Keratinocyte (primary cell): ENCODE measurements around the gene GRM7. TPM values are rescaled to one million over a fixed set of nuclear protein-coding genes. Genes with fewer than 3 reads are reported as not detected.

Experiments used
- DNase-seq: peaks from one replicate; pipeline ENCODE4 v3.0.0-alpha.2; 2011; ENCODE audit warnings: low read depth, missing footprints, low spot score
- FAIRE-seq: peaks from 2 replicates; lab custom pipeline; 2011; peaks lifted over from hg19 to GRCh38; lab: Jason Lieb, UNC
- H2AFZ ChIP-seq: 2 replicates; pipeline ENCODE4 v1.6.0; 2012; ENCODE audit warnings: low read length, control low read depth, inconsistent platforms; ENCODE audit not compliant: control insufficient read depth
- H3K27ac ChIP-seq: 2 replicates; pipeline ENCODE4 v1.5.1; 2011; ENCODE audit warnings: low read length; ENCODE audit not compliant: control insufficient read depth, insufficient read depth
- H3K27me3 ChIP-seq: 3 replicates; pipeline ENCODE4 v1.6.0; 2011; ENCODE audit warnings: low read length; ENCODE audit not compliant: control insufficient read depth, insufficient read depth; ENCODE audit errors: extremely low read depth
- H3K36me3 ChIP-seq, 2 experiments: 2 replicates in 1 of 2; 3 replicates in 1 of 2; pipeline ENCODE4 v1.5.1; 2011; ENCODE audit warnings: low read length in 2 of 2, mild to moderate bottlenecking in 1 of 2; ENCODE audit not compliant: control insufficient read depth in 2 of 2, insufficient read depth in 2 of 2; ENCODE audit errors: extremely low read depth in 1 of 2
- H3K4me1 ChIP-seq: 3 replicates; pipeline ENCODE4 v1.5.1; 2011; ENCODE audit warnings: low read length; ENCODE audit not compliant: control insufficient read depth, insufficient read depth; ENCODE audit errors: extremely low read depth
- H3K4me2 ChIP-seq: 3 replicates; pipeline ENCODE4 v1.6.0; 2011; ENCODE audit warnings: low read depth, low read length; ENCODE audit not compliant: control insufficient read depth, insufficient read depth; ENCODE audit errors: extremely low read depth
- H3K4me3 ChIP-seq, 3 experiments: fragments of 200-600 bp in 1 of 3; sonication (generic) in 1 of 3; 2 replicates in 2 of 3; 3 replicates in 1 of 3; pipeline ENCODE4 v1.5.1; 2011 to 2016; ENCODE audit warnings: low read length in 3 of 3, mild to moderate bottlenecking in 3 of 3, control low read depth in 2 of 3, inconsistent platforms in 1 of 3, low read depth in 1 of 3, mixed read lengths in 1 of 3, mixed run types in 1 of 3, moderate library complexity in 1 of 3; ENCODE audit not compliant: control insufficient read depth in 2 of 3, insufficient read depth in 2 of 3; ENCODE audit errors: extremely low read depth in 1 of 3
- H3K79me2 ChIP-seq: 2 replicates; pipeline ENCODE4 v1.6.0; 2012; ENCODE audit warnings: low read length; ENCODE audit not compliant: control insufficient read depth, insufficient read depth
- H3K9ac ChIP-seq: 3 replicates; pipeline ENCODE4 v1.6.0; 2011; ENCODE audit warnings: low read length; ENCODE audit not compliant: control insufficient read depth, insufficient read depth; ENCODE audit errors: extremely low read depth
- H3K9me1 ChIP-seq: 3 replicates; pipeline ENCODE4 v1.6.0; 2011; ENCODE audit warnings: low read length; ENCODE audit not compliant: control insufficient read depth, insufficient read depth; ENCODE audit errors: extremely low read depth
- H3K9me3 ChIP-seq: 2 replicates; pipeline ENCODE4 v1.5.1; 2012; ENCODE audit warnings: low read depth, low read length; ENCODE audit not compliant: control insufficient read depth
- H4K20me1 ChIP-seq: 3 replicates; pipeline ENCODE4 v1.6.0; 2011; ENCODE audit warnings: low read length; ENCODE audit not compliant: control insufficient read depth, insufficient read depth; ENCODE audit errors: extremely low read depth
- CTCF ChIP-seq, 3 experiments: IDR thresholded peaks in 1 of 3; conservative IDR thresholded peaks in 1 of 3; optimal IDR thresholded peaks in 1 of 3; 2 replicates in 2 of 3; 3 replicates in 1 of 3; pipeline versions ENCODE3 to v1.5.1; 2011; ENCODE audit warnings: low read length in 3 of 3, mild to moderate bottlenecking in 3 of 3, moderate library complexity in 2 of 3, control low read depth in 1 of 3, inconsistent platforms in 1 of 3; ENCODE audit not compliant: insufficient read depth in 2 of 3; ENCODE audit errors: extremely low read depth in 1 of 3
- EZH2 ChIP-seq: IDR thresholded peaks from one replicate; pipeline ENCODE4 v1.6.1; 2012; ENCODE audit warnings: inconsistent platforms, mild to moderate bottlenecking, low read length, moderate library complexity
- dilution Hi-C: fragments of 300-500 bp; cut with MboI; formaldehyde crosslinking; loops from one replicate; pipeline ENCODE4 v1.7.0; 2020; ENCODE audit warnings: low sequenced_read_pairs; ENCODE audit not compliant: extremely low pct_ligation_motif_present
- polyA plus RNA-seq, 5 experiments: library from polyadenylated mRNA; depleted of rRNA in 3 of 5; stranded (reverse) in 3 of 5; stranded (forward) in 1 of 5; unstranded in 1 of 5; fragments of >200 nt; gene quantifications; 1 replicate in 1 of 5; 2 replicates in 3 of 5; 3 replicates in 1 of 5; pipeline versions ENCODE4 v1.2.1 to v1.2.3, GENCODE V29; 2011 to 2012; ENCODE audit warnings: missing spikeins in 2 of 5, low read depth in 1 of 5, low replicate concordance in 1 of 5

Gene GRM7
- polyA plus RNA-seq, 1 donor (not counting 4 experiments of a cell fraction or from before 2014, with no cell fraction given) = not detected

GRCh38 chr3:7696320-7696719 is 835.4 kb downstream of the GRM7 start:
- no peaks in the 10 kb centered on the region for H4K20me1 ChIP-seq

GRCh38 chr3:7697548-7697947 is 836.6 kb downstream of the GRM7 start:
- no peak for TF ChIP-seq CTCF (optimal IDR thresholded peaks at IDR 0.05 in 1 of 3, IDR thresholded peaks at IDR 0.05 in 1 of 3, conservative IDR thresholded peaks at IDR 0.05 in 1 of 3; ENCODE audit: extremely low read depth in 1 of 3, insufficient read depth in 2 of 3, low read length in 3 of 3)
- no peak for TF ChIP-seq EZH2
- Histone ChIP-seq H3K27ac (no peak overlapping the region), H3K4me3 (no peak overlapping the region), H3K4me1 (no peaks in the 10 kb centered on the region), H3K9ac (no peak overlapping the region), H3K27me3 (no peaks in the 10 kb centered on the region), H3K36me3 (no peaks in the 10 kb centered on the region), H3K4me2 (no peak overlapping the region), H3K9me1 (no peaks in the 10 kb centered on the region), H2AFZ (no peak overlapping the region), H3K9me3 (no peaks in the 10 kb centered on the region), H4K20me1 (no peaks in the 10 kb centered on the region), H3K79me2 (no peaks in the 10 kb centered on the region)
- DNase-seq = no peak
- FAIRE-seq = no peak
- dilution Hi-C loops = no loop called here

More at GRCh38 chr3:7696320-7696719, 835.4 kb downstream of the GRM7 start:
- Histone ChIP-seq H3K9ac (no peak overlapping the region), H3K9me1 (no peaks in the 10 kb centered on the region), H3K4me2 (no peak overlapping the region), H3K27ac (no peak overlapping the region), H3K36me3 (no peaks in the 10 kb centered on the region), H3K27me3 (no peaks in the 10 kb centered on the region), H3K79me2 (no peaks in the 10 kb centered on the region), H3K4me1 (no peaks in the 10 kb centered on the region), H2AFZ (no peak overlapping the region), H3K4me3 (no peak overlapping the region), H3K9me3 (no peaks in the 10 kb centered on the region)
- dilution Hi-C loops = no loop called here
- FAIRE-seq (no peak), DNase-seq (no peak)
- no peak for TF ChIP-seq CTCF (optimal IDR thresholded peaks at IDR 0.05 in 1 of 3, IDR thresholded peaks at IDR 0.05 in 1 of 3, conservative IDR thresholded peaks at IDR 0.05 in 1 of 3; ENCODE audit: extremely low read depth in 1 of 3, insufficient read depth in 2 of 3, low read length in 3 of 3)
- TF ChIP-seq EZH2 = no peak
